ENCODE measurements around the gene ZNF419. TPM values are rescaled to one million over a fixed set of nuclear protein-coding genes. Genes with fewer than 3 reads are reported as not detected.
A peak's percentile ranks its signal among the peaks of the same experiment; 100 is the strongest.
"Not testable (repeated sequence)": the region's sequence is repeated elsewhere in the genome, so short reads cannot be mapped to it uniquely, and the experiment has no call there.

ZNF419 gene
- total RNA-seq, 1 donor from 2014 or later = 5.3 TPM

- intact Hi-C loops (cut with DNase I); H3K27ac ChIP-seq; H3K4me1 ChIP-seq; DNase-seq (ENCODE audit: low spot score in 2 of 2); H3K27me3 ChIP-seq: not testable (repeated sequence)
- Histone ChIP-seq H3K9me3 (peaks cover 11 to 54% of the 10 kb centered on the region in 2 donors), H3K36me3 (peaks cover 11 to 23% of the 10 kb centered on the region in 2 donors), H3K4me3 (peak overlapping the region; percentile 5 to 74)
Measured at GRCh38 chr19:57500400-57500799, 12.8 kb downstream of the ZNF419 start.

GRCh38 chr19:57506163-57506562, 18.6 kb downstream of the ZNF419 start:
- Histone ChIP-seq H3K4me1 (no peaks in the 10 kb centered on the region), H3K36me3 (peaks cover 37 to 48% of the 10 kb centered on the region in 2 donors), H3K4me3 (no peak overlapping the region), H3K27ac (no peak overlapping the region), H3K9me3 (peaks cover 26 to 73% of the 10 kb centered on the region in 2 donors), H3K27me3 (no peaks in the 10 kb centered on the region)
- TF ChIP-seq CTCF (IDR thresholded peaks at IDR 0.05) = no peak
- intact Hi-C loops (cut with DNase I) = no loop called here
- DNase-seq (ENCODE audit: low spot score in 2 of 2) = no peak

- peaks cover 31 to 77% of the 10 kb centered on the region in 2 donors for H3K9me3 ChIP-seq
- no peak for TF ChIP-seq CTCF (IDR thresholded peaks at IDR 0.05)
- no peak for DNase-seq (ENCODE audit: low spot score in 2 of 2)
- no peaks in the 10 kb centered on the region for H3K4me1 ChIP-seq
- no peak overlapping the region for H3K27ac ChIP-seq
- no peaks in the 10 kb centered on the region for H3K27me3 ChIP-seq
- H3K36me3 ChIP-seq = peaks cover 18 to 30% of the 10 kb centered on the region in 2 donors
- H3K4me3 ChIP-seq = no peak overlapping the region
- intact Hi-C loops (cut with DNase I) = no loop called here
Measured at GRCh38 chr19:57511484-57511883, 23.9 kb downstream of the ZNF419 start.

GRCh38 chr19:57512845-57513244, 25.3 kb downstream of the ZNF419 start:
- Histone ChIP-seq H3K9me3 (peaks cover 28 to 74% of the 10 kb centered on the region in 2 donors), H3K27me3 (no peaks in the 10 kb centered on the region), H3K36me3 (peaks cover 10 to 25% of the 10 kb centered on the region in 2 donors), H3K27ac (no peak overlapping the region), H3K4me1 (no peaks in the 10 kb centered on the region), H3K4me3 (no peak overlapping the region)
- intact Hi-C loops (cut with DNase I) = no loop called here
- TF ChIP-seq CTCF (IDR thresholded peaks at IDR 0.05) = no peak
- DNase-seq (ENCODE audit: low spot score in 2 of 2) = no peak

GRCh38 chr19:57515255-57515654, 27.7 kb downstream of the ZNF419 start:
- intact Hi-C loops (cut with DNase I) = no loop called here

GRCh38 chr19:57518021-57518420, 30.5 kb downstream of the ZNF419 start:
- Histone ChIP-seq H3K36me3 (peaks cover 7 to 21% of the 10 kb centered on the region in 2 donors), H3K9me3 (peaks cover 9 to 45% of the 10 kb centered on the region in 2 donors)
- H3K4me3 ChIP-seq; H3K27me3 ChIP-seq; H3K27ac ChIP-seq; DNase-seq (ENCODE audit: low spot score in 2 of 2); H3K4me1 ChIP-seq; intact Hi-C loops (cut with DNase I): not testable (repeated sequence)

More at GRCh38 chr19:57515255-57515654, 27.7 kb downstream of the ZNF419 start:
- TF ChIP-seq CTCF (IDR thresholded peaks at IDR 0.05) = no peak
- DNase-seq (ENCODE audit: low spot score in 2 of 2) = no peak
- Histone ChIP-seq H3K27ac (no peak overlapping the region), H3K4me1 (no peaks in the 10 kb centered on the region), H3K36me3 (peaks cover 7 to 21% of the 10 kb centered on the region in 2 donors), H3K9me3 (peaks cover 18 to 60% of the 10 kb centered on the region in 2 donors), H3K4me3 (no peak overlapping the region), H3K27me3 (no peaks in the 10 kb centered on the region)
